Measurements from ENCODE around the gene MEIKIN. TPM values are rescaled to one million over a fixed set of nuclear protein-coding genes. Genes with fewer than 3 reads are reported as not detected.

The MEIKIN gene
- total and polyA plus RNA-seq, 2 of the 8 experiments (the other 6 are each of a cell fraction or from before 2014, with no cell fraction given): not detected

DNA sequence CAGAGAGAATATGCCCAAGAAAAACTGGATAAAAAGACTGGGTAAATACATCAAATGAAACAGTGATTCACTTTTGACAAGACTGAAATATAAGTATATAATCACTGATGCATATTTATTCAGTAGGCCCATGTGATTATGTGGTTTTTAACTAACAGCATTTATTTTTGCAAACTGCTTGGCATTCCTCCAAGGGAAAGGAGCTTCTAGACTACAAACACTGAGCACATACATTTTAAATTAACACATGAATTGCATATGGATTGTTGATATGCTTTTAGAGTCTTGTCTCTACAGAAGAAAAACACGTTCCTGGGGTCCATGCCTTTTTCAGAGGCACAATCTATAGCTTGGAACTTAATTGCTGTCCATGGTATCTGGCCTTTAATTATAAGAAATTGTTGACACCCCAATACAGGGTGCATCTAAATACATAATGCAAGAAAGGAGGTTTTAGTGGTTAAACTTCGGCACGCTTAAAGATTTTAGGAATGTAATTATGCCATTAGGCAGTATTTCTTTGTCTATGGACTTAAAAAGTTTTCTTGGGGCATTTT lies 6.9 kb upstream of the MEIKIN start (continued):
- TF ChIP-seq, protein P1, sequence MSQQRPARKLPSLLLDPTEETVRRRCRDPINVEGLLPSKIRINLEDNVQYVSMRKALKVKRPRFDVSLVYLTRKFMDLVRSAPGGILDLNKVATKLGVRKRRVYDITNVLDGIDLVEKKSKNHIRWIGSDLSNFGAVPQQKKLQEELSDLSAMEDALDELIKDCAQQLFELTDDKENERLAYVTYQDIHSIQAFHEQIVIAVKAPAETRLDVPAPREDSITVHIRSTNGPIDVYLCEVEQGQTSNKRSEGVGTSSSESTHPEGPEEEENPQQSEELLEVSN (IDR thresholded peaks at IDR 0.05): no peak
- no peak for TF ChIP-seq CBX5 (IDR thresholded peaks at IDR 0.05; ENCODE audit: low read depth, low read length)
- no peak for TF ChIP-seq ZNF274 (IDR thresholded peaks at IDR 0.05; ENCODE audit: borderline replicate concordance, extremely low read depth, low read length)
- TF ChIP-seq POU5F1 (IDR thresholded peaks at IDR 0.05; ENCODE audit: low read depth, low read length): no peak
- TF ChIP-seq PHF8 (conservative IDR thresholded peaks at IDR 0.05; ENCODE audit: low read depth, low read length): no peak
